Measurements from ENCODE around the gene MSANTD3.
"Not testable (repeated sequence)": the region's sequence is repeated elsewhere in the genome, so short reads cannot be mapped to it uniquely, and the experiment has no call there.

Gene MSANTD3, protein sequence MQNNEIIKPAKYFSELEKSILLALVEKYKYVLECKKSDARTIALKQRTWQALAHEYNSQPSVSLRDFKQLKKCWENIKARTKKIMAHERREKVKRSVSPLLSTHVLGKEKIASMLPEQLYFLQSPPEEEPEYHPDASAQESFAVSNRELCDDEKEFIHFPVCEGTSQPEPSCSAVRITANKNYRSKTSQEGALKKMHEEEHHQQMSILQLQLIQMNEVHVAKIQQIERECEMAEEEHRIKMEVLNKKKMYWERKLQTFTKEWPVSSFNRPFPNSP

DNA sequence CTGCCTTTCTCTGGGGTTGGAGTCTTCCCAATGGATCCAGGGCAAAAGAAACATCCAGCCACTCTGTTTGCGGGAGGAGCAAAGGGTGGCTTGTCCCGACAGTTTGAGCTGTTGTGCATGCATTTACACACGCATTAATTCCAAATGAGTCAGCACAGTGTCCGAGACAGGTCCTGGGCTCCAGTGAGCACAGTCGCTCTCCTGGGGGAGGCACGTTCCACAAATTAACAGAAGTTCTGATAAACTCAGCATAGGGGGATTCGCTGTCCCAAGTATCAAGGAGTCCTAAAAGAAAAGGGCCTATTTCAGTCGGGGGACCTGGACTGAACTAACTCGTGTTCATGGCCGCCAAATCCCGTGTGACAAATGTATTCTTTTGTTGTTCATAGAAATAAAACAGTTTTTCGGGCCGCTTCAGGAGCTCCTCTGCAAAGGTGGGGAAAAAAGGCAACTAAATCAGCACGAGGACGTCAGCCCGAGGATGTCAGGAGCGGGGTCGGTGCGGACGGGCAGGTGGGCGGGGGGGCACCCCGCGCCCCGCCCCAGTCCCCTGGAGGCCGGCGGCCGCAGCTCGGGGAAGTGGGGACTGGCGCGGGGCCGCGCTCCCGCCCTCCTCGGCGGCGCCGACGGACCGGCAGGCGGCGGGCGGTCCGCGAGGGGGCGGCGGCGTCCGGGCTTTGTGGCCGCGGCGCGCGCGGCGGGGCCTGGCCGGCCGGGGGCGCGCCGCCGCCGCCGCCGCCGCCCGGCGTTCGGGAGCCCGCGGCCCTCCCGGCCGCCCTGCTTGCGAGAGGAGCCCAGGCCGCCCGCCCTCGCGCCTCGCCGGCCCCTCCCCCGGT lies at the start of gene MSANTD3:
MSANTD3 (plus strand) TSS at position 614 of the 836 bp plus-strand sequence. CDS start 14,796 bp downstream, outside the sequence.
- DNase-seq = peak; percentile 59

DNA sequence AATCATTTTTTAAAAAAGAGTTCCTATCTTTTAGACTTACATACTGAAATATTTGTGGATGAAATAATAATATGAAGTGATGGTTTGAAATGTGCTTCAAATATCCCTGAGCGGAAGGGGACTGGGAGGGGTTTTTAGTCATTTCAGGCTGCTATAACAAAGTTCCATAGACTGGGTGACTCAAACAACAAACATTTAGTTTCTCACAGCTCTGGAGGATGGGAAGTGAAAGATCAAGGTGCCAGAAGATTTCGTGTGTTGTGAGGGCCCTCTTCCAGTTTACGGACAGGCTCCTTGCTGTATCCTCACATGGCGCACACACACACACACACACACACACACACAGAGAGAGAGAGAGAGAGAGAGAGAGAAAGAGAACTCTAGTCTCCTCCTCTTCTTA lies 47.1 kb upstream of the MSANTD3 start:
- DNase-seq = no peak

DNA sequence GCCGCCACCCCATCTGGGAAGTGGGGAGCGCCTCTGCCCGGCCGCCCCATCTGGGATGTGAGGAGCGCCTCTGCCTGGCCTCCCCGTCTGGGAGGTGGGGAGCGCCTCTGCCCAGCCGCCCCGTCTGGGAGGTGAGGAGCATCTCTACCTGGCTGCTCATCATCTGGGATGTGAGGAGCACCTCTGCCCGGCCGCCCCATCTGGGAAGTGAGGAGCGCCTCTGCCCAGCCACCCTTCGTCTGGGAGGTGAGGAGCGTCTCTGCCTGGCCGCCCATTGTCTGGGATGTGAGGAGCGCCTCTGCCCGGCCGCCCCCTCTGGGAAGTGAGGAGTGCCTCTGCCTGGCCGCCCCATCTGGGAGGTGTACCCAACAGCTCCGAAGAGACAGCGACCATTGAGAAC lies 34.0 kb upstream of the MSANTD3 start:
- not testable (repeated sequence) for DNase-seq

DNA sequence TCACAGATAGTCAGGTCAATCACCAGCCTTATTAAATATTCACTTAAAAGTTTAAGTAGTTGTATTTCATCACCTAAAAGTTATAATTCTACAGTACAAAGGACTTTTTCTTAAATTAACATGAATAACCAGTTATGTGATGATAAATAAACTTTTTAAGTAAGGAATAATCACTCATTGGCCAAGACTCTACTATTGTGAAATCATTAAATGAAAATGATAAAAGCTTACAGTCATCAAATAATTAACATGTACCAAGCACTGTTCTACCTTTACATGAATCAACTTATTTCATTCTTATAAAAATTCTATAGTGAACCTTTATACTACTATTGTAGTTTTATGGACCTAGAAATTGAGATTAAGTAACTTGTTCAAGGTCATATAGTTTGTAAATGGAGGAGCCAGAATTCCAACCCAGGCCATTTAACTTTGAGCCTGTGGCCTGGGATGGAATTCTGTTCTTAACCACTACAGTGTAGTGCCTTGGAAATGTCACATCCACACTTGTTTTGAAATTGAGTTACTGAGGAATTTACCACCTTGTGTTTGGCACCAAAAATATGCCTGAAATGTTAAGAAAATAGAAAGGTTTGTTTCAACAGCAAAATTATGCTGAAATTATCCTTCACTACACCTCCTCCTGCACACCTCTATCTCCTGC lies 32.8 kb upstream of the MSANTD3 start:
- DNase-seq = no peak

DNA sequence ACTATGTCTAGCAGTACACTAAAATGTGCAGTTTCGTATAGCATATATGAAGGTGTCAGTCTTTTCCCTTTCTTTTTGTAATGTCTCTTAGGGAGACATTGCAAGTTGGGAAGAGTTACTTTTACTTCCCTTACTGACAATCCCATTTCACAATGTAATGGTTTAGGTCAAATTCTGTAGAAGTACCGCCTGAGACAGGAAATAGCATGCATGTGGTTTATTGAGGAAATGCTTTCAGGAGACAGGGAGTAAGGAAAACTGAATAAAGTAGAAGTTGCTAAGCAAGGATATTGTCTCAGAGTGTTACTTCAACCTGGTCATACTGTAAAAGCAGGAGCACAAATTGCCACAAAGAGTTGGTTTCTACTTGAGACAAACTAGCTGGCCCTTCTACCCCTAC lies 32.1 kb upstream of the MSANTD3 start:
- DNase-seq = no peak

DNA sequence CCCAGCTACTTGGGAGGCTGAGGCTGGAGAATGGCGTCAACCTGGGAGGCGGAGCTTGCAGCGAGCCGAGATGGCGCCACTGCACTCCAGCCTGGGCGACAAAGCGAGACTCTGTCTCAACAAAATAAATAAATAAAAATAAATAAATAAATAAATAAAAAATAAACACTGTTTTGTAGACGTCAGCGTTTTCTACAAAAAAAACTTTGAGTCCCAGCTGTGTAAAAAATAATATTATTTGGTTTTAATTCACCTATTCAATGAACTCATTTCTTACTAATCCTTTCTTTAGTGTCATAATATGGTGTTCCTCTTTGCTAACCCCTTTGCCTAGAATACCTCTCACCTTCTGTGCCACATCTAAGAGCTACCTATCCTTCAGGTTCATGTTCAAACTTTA lies 30.2 kb upstream of the MSANTD3 start:
- no peak for DNase-seq

DNA sequence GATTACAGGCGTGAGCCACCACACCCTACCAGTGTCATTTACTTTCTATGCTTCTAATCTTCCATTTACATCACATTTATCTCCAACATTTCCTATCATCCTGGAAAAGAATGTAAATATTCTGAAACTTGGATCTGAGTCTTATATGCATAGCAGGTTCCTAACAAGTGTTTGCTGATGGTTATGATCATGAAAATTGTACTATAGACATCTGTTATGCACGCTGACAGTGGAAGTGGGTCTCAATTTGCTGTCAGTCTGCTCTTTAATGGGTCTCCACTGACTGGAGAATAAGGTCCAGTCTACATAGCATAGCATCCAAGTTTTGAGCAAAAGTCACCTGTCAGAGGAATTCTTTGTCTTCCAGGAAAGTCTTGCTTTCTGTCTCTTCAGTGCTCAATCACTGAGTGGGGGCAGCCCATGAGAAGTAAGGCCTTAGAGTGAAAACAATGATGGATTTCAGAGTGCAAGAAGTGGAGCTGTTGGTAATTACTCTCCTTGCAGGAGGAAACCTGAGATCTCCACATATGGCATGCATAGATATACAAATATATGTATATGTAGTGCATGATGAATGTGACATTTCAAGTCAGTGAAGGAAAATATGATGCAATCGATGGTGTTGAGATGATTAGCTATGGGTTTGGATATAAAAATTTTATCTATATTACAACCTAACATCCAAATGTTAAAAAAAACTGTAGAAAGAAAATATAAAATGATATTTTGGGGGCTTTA lies 29.2 kb upstream of the MSANTD3 start:
- DNase-seq = no peak

DNA sequence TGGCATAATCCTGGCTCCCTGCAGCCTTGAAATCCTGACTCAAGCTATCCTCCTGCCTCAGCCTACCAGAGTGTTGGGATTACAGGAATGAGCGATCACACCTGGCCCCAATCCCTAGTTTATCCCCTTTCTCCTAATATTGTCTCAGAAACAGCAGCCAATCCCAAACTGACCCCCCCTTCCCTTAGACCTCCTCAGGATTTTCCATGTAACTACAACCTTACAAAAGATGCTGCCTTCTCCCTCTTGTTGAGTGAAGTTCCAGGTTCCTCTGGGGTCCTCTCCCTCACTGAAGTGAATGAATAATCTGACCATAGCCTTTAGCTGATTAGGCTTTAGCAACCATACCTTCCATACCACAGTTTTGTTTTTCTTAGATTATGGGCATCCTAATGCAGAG lies 25.9 kb upstream of the MSANTD3 start:
- no peak for DNase-seq

DNA sequence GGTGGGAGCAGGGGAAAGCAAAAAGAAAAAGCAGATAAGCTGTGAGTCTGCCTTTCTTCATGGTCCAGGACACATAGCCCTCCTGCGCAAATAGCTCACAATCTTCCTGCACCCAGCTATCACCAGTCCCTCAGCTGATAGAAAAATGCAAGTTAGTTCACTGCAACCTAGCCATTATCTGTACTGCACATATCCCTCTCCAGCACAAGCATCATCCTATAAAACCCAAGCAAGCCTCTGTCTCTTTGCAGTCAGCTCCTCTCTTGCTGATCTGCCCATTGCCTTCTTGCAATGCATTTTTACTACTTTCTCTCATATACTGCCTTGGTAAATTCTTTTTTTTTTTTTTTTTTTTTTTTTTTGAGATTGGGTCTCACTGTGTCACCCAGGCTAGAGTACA lies 20.0 kb upstream of the MSANTD3 start:
- no peak for DNase-seq

DNA sequence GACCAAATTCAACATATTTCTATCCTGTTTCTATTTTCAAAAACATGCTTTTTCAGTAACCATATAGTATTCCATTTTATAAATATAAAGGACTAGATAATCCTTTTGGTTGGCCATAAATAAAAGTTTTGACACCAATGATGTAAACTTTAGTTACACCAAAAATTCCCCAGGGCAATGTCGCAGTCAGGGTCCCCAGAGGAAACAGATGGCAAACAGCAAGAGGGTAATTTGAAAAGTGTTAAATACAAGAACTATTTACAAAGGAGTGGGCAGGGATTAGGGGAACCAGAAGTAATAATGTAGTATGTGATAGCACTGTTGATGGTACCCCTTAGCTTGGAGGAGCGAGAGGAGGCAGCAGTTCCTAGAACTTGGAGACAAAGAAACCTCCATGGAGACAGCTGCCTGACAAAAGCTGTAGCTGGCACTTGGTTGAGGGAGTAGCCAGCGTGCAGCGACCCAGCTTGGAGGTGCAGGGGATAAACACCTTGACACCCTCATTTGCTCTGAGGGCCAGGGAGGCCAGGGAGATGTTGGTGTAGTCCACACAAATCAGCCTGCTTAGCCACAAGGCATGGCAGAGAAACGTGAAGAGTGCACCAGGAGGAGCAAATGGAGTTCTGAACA lies 18.3 kb upstream of the MSANTD3 start:
- no peak for DNase-seq

DNA sequence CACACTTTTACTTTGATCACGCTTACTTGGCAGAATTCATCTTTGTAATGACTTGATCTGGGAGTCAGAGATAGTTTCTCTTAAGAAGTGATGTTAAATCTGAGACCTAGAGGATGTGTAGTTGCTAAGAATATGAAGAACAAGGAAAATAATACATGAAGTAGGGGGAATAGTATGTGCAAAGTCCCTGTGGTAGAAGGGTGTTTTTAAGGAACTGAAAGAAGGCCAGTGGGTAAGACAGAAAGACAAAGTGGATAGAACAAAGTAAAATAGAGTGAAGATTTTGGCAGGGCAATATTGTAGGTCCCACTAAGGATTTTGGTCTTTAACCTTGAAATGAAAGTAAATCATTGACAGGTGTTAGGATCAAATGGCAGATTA lies 17.8 kb upstream of the MSANTD3 start:
- no peak for DNase-seq

DNA sequence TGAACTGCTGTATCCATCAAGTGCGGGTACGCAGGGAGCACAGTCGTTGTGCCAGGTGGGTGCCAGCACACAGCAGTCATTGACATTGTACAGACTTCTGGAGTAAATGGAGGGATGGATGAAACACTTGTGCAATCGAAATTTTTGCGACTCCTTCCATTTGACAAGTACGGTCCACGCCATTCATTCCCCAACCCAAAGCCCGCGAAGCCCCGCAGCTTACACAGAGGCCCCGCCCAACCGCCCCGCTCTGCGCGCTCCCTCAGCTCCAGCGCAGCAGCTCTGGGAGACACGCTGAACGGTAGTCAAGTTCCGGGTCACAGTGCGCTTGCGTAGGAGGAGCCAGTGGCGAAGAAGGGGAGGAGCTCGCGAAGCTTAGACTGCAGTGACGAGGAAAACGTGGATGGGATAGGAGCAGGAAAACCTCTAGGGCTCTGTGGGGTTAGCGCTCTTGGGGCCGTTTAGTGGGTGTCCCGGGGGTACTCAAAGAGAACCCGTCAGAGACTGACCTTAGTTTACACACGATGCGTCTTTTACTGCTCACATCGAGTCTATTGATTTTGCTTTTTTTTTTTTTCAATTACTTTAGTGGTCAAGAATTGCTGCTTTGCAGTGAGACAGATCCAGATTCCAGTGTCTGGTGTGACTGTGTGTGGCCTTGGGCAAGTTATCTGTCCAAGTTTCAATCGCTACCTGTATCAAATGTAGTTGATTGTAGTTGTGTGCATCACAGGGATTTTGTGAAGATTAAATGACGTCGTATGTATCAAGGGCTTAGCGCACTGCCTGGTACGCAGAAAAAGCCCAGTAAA lies 15.3 kb upstream of the MSANTD3 start:
- DNase-seq = peak; percentile 92

DNA sequence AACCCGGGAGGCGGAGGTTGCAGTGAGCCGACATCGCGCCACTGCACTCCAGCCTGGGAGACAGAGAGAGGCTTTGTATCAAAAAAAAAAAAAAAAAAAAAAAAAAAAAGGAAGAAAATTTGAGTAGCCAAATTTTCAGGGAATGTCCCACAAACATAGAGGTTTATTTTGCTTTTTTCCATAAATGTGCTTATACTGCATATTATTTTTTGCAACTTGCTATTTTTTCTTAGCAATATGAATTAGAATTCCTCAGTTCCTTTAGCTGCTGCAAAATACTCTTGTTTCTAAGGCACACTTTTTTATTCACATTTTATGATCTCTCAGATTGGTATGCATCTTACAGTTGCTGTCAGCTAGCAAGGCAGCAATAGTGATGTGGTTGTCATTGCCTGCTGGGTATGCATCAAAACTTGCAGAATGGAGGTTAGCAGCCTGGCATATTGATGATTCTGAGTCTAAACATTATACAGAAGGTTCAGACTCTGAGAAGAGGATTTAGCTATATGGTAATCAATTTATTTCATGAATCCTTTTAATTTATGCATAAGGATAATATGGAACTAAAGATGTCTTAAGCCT lies 13.0 kb upstream of the MSANTD3 start:
- DNase-seq = no peak

DNA sequence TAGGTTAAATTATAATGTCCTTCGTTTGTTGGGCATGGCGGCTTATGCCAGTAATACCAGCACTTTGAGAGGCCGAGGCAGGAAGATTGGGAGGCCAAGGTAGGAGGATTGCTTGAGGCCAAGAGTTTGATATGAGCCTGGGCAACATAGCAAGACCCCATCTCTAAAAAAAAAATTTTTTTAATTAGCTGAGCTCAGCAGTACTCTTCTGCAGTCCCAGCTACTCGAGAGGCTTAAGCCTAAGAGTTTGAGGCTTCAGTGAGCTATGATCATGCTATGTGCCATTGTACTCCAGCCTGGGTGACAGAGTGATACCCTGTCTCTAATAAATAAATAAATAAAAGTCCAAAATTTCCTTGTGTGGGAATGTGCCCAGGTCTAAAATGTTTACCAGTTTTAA lies 9.1 kb upstream of the MSANTD3 start:
- DNase-seq = no peak

DNA sequence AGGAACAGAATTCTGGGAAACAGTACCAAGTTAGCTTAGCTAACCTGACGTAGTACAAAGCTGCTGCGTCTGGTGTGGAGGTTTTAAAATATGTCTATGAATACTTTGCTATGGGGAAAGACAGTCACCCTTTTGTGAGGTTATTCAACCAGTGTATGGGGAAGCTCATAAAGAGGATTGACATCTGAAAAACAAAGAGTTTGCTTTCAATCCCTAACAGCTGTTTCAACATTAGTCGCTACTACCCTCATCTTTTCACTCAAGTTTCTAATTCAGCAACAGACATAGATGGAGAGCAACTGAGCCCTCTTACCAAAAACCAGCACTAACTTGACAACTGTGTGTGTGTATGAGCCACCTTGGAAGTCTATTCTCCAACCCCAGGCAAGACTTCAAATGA lies 7.8 kb upstream of the MSANTD3 start:
- DNase-seq = no peak

DNA sequence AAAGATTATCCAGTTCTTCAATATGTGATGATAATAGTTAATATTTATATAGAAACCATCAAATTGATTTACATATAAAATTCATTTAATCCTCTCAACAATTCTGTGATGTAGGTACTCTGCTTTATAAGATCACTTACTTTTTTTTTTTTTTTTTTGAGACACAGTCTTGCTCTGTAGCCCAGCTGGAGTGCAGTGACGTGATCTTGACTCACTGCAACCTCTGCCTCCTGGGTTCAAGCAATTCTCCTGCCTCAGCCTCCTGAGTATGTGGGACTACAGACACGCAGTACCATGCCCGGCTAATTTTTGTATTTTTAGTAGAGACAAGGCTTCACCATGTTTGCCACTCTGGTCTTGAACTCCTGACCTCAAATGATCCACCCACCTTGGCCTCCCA lies 5.8 kb upstream of the MSANTD3 start:
- DNase-seq = not testable (repeated sequence)

DNA sequence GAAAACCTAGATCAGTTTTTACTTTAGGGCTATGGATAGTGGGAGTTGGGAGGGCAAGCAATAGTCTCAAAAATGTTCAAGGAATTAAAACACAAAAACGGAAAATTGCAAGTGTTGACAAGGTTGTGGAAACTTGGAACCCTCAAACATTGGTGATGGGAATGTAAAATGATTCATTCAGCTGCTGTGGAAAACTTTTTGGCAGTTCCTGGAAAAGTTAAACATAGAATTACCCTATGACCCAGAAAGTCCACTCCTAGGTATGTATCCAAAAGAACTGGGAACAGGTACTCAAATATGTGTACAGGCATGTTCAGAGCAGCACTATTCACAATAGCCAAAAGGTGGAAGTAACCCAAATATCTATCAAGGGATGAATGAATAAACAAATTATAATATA lies 1.2 kb upstream of the MSANTD3 start:
- no peak for DNase-seq

DNA sequence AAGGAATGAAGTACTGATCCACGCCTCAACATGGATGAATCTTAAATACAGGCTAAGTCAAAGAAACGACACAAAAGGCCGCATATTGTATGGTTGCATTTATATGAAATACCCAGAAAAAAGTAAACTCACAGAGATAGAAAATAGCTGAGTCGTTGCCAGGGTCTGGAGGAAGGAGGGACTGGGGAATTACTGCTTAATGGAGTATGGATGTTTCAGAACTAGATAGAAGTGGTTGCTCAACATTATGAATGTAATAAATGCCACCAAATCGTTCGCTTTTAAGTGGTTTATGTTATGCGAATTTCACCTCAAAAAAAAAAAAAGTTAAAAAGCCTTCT lies 784 bp upstream of the MSANTD3 start:
- no peak for DNase-seq

DNA sequence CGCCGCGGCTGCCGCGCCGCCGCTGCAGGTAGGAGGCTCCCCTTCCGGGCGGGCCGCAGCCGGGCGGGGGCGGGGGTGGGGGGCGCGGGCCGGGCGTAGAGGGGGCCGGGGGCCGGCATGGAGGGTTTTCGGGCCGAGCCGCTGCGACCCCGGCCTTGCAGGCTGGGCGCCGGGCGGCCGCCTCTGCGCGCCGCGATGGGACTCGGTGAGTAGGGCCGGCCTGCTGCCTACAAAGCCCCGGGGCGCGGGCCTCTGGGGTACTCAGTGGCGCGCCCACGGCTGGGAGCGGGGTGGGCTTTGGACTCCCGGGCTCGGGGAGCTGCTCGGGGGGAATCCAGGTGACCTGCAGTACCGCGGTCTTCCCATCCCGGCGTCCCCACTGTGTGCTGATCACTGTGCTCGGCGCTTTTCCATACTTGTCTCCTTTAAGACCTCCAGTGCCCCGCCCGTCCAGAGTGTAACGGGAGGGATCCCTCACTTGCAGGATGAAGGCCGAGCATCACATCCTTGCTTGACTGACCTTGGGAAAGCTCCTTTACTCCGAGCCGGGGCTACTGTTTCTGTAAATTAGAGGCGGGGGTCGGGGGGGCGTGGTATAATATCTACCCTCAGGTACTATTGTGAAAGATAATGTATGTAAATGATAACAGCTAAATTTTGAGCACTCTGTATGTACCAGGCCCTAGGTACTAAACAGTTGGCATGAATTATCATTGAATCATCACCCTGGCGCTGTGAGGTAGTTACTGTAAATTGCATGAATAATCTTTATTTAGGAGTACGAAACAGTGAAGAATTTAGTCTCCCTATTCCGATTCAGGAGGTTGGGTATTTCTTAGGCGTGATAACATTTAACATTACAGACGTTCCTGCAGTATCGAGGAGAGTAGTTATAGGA lies 672 bp downstream of the MSANTD3 start:
- DNase-seq = peak; percentile 62

DNA sequence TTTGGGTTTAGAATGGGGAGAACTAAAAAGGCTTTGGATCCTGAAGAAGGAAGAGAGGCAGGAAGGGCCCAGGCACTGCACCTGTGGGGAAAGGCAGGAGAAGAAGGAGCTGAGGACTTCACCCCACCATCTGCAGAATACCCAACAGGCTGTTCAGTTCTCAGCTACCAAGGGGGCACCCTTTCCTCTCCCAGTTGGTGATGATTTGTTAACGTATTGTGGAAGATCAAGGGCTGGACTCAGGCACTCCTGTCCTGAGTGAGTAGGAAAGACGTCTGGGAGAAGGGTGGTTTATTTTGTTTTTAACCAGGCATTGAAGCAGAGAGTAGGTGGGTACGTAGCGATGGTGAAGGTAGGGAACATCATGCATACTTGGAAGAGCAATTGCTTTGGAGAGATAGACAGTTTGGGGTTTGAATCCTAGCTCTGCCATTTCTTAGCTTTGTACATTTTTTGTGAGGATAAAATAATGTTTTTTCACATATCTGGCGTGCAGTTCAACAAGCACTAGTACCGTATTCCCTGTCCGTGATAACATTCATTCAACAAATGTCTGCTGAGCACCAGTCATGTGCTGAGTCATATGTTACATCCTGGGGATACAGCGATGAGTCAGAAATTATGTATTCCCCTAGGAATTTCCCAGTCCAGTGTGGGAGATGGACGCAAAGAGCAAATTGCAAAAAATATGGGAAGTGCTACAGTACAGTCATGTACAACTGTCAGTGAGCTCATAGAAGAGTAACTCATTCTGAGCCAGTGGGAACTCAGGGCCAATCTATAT lies 2.1 kb downstream of the MSANTD3 start:
- DNase-seq = no peak

Data from NCI-H2107 (cell line).